Measurements from ENCODE around the gene PSMB7.
A peak's percentile ranks its signal among the peaks of the same experiment; 100 is the strongest.
"Not testable (repeated sequence)": the region's sequence is repeated elsewhere in the genome, so short reads cannot be mapped to it uniquely, and the experiment has no call there.

The PSMB7 gene

GRCh38 chr9:124442826-124443225 lies 27.6 kb upstream of the PSMB7 start:
- no peak for DNase-seq (ENCODE audit: low spot score)

GRCh38 chr9:124442379-124442778 lies 27.1 kb upstream of the PSMB7 start:
- no peak for DNase-seq (ENCODE audit: low spot score)

- no peak for DNase-seq (ENCODE audit: low spot score)
Observed at GRCh38 chr9:124441291-124441690, 26.0 kb upstream of the PSMB7 start.

- no peak for DNase-seq (ENCODE audit: low spot score)
Observed at GRCh38 chr9:124440786-124441185, 25.5 kb upstream of the PSMB7 start.

- no peak for DNase-seq (ENCODE audit: low spot score)
Observed at GRCh38 chr9:124439686-124440243, 24.5 kb upstream of the PSMB7 start.

GRCh38 chr9:124439086-124439485 lies 23.8 kb upstream of the PSMB7 start:
- no peak for DNase-seq (ENCODE audit: low spot score)

GRCh38 chr9:124438091-124438490 lies 22.8 kb upstream of the PSMB7 start:
- no peak for DNase-seq (ENCODE audit: low spot score)

- no peak for DNase-seq (ENCODE audit: low spot score)
Observed at GRCh38 chr9:124437086-124437485, 21.8 kb upstream of the PSMB7 start.

- DNase-seq (ENCODE audit: low spot score) = no peak
Observed at GRCh38 chr9:124436320-124436719, 21.1 kb upstream of the PSMB7 start.

- no peak for DNase-seq (ENCODE audit: low spot score)
Observed at GRCh38 chr9:124429530-124429867, 14.3 kb upstream of the PSMB7 start.

- no peak for DNase-seq (ENCODE audit: low spot score)
Observed at GRCh38 chr9:124428751-124429529, 13.7 kb upstream of the PSMB7 start.

GRCh38 chr9:124427281-124427680 lies 12.0 kb upstream of the PSMB7 start:
- no peak for DNase-seq (ENCODE audit: low spot score)

GRCh38 chr9:124426361-124426760 lies 11.1 kb upstream of the PSMB7 start:
- DNase-seq (ENCODE audit: low spot score) = no peak

GRCh38 chr9:124425733-124426132 lies 10.5 kb upstream of the PSMB7 start:
- not testable (repeated sequence) for DNase-seq (ENCODE audit: low spot score)

GRCh38 chr9:124423591-124423990 lies 8.3 kb upstream of the PSMB7 start:
- DNase-seq (ENCODE audit: low spot score) = peak; percentile 34

GRCh38 chr9:124423155-124423554 lies 7.9 kb upstream of the PSMB7 start:
- no peak for DNase-seq (ENCODE audit: low spot score)

GRCh38 chr9:124420991-124421543 lies 5.8 kb upstream of the PSMB7 start:
- DNase-seq (ENCODE audit: low spot score) = no peak

- DNase-seq (ENCODE audit: low spot score) = no peak
Observed at GRCh38 chr9:124419832-124420489, 4.7 kb upstream of the PSMB7 start.

GRCh38 chr9:124415852-124416484 lies 726 bp upstream of the PSMB7 start:
- no peak for DNase-seq (ENCODE audit: low spot score)

GRCh38 chr9:124414612-124415011 lies 630 bp downstream of the PSMB7 start:
- no peak for DNase-seq (ENCODE audit: low spot score)

GRCh38 chr9:124412228-124412575 lies 3.0 kb downstream of the PSMB7 start:
- no peak for DNase-seq (ENCODE audit: low spot score)

GRCh38 chr9:124411514-124412227 lies 3.6 kb downstream of the PSMB7 start:
- DNase-seq (ENCODE audit: low spot score) = peak; percentile 66
